Measurements from ENCODE around the gene TRIM17.

GRCh38 chr1:228411548-228412430, 4.9 kb downstream of the TRIM17 start:
- no peak for TF ChIP-seq EZH2 (IDR thresholded peaks at IDR 0.05; ENCODE audit: insufficient read depth, low read length)
- TF ChIP-seq CTCF (IDR thresholded peaks at IDR 0.05; ENCODE audit: insufficient read depth, low read depth, low read length) = no peak

Data from astrocyte (in vitro differentiated cells and primary cell).